ENCODE measurements around the gene KDM2B.

- TF ChIP-seq CTCF (IDR thresholded peaks at IDR 0.05; ENCODE audit: poor library complexity) (no peak), EZH2 (IDR thresholded peaks at IDR 0.05; ENCODE audit: borderline replicate concordance) (no peak)
These were observed 147.9 kb downstream of the KDM2B start for GRCh38 chr12:121432740-121433480.
